ENCODE measurements around the gene CDC42EP4. TPM values are rescaled to one million over a fixed set of nuclear protein-coding genes. Genes with fewer than 3 reads are reported as not detected.

Gene CDC42EP4
- total and polyA plus RNA-seq, 2 experiments from 2014 or later = 62.4 to 82.7 TPM

DNA sequence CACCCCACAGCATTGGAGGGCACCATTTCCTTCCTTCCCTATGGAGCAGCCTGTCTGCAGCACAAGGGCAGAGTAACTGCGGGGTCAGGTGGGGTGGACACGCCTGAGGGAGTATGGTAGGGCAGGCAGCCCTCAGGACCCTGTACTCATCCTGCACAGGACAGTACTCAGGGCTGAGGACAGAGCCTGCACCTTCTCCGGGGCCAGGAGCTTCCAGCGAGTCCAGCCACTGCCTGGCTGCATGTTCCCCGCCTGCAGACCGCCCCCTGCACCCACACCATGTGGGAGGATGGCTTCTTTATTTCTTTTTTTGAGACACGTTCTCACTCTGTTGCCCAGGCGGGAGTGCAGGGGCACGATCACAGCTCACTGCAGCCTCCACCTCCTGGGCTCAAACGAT, 47.6 kb upstream of the CDC42EP4 start:
- 86% methylated on average over 10 of the region's 10 CpGs for WGBS (ENCODE audit: low lambda C conversion rate, missing lambda C conversion rate)
- H3K36me3 ChIP-seq (replicated peaks; ENCODE audit: insufficient read depth, low read depth) = no peaks in the 10 kb centered on the region
- H3K4me2 ChIP-seq = no peak overlapping the region
- no peaks in the 10 kb centered on the region for H3K9me2 ChIP-seq (replicated peaks; ENCODE audit: insufficient read depth)
- H2AFZ ChIP-seq = no peak overlapping the region
- H3K27me3 ChIP-seq = no peaks in the 10 kb centered on the region
- H3K27ac ChIP-seq = no peak overlapping the region
- H4K20me1 ChIP-seq (ENCODE audit: insufficient read depth, poor library complexity, severe bottlenecking) = no peaks in the 10 kb centered on the region
- no peak for DNase-seq (ENCODE audit: low spot score)
- TF ChIP-seq EZH2phosphoT487 (IDR thresholded peaks at IDR 0.05; ENCODE audit: low read depth, severe bottlenecking, unreplicated experiment) (no peak), CTCF (IDR thresholded peaks at IDR 0.05; ENCODE audit: poor library complexity) (no peak), EZH2 (IDR thresholded peaks at IDR 0.05; ENCODE audit: borderline replicate concordance) (no peak)
- H3K79me2 ChIP-seq = no peaks in the 10 kb centered on the region
- no peaks in the 10 kb centered on the region for H3K9me3 ChIP-seq (ENCODE audit: low read depth)
- no peak overlapping the region for H3K4me3 ChIP-seq
- H3K4me1 ChIP-seq (ENCODE audit: insufficient read depth) = peaks cover 22% of the 10 kb centered on the region

DNA sequence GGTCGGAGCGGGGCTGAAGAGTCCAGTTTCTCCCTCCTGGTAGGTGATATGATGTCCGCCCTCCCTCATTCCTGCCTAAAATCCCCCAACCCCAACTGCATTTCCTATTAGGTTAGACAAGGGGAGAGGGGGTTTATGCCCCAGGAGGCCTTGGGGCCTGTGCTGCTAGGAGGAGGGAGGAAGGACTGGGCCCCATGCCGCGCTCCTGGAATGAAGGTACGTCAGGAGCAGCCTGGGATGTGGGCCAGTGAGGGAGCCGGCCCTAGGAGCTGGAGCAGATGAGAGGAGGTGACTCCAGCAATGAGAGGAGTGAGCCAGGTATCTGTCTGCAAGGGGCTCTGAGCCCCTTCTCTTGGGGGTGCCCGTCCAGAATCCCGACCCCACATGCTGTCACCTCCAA, 46.9 kb upstream of the CDC42EP4 start:
- H3K4me2 ChIP-seq = no peak overlapping the region
- no peak overlapping the region for H2AFZ ChIP-seq
- no peaks in the 10 kb centered on the region for H3K79me2 ChIP-seq
- no peaks in the 10 kb centered on the region for H3K9me2 ChIP-seq (replicated peaks; ENCODE audit: insufficient read depth)
- no peak overlapping the region for H3K4me3 ChIP-seq
- no peaks in the 10 kb centered on the region for H3K9me3 ChIP-seq (ENCODE audit: low read depth)
- H3K4me1 ChIP-seq (ENCODE audit: insufficient read depth) = peaks cover 22% of the 10 kb centered on the region
- H4K20me1 ChIP-seq (ENCODE audit: insufficient read depth, poor library complexity, severe bottlenecking) = no peaks in the 10 kb centered on the region
- no peak for DNase-seq (ENCODE audit: low spot score)
- H3K27me3 ChIP-seq = no peaks in the 10 kb centered on the region
- H3K27ac ChIP-seq = no peak overlapping the region
- WGBS (ENCODE audit: low lambda C conversion rate, missing lambda C conversion rate) = 92% methylated on average over 9 of the region's 9 CpGs
- H3K36me3 ChIP-seq (replicated peaks; ENCODE audit: insufficient read depth, low read depth) = no peaks in the 10 kb centered on the region
- TF ChIP-seq CTCF (IDR thresholded peaks at IDR 0.05; ENCODE audit: poor library complexity) (no peak), EZH2 (IDR thresholded peaks at IDR 0.05; ENCODE audit: borderline replicate concordance) (no peak), EZH2phosphoT487 (IDR thresholded peaks at IDR 0.05; ENCODE audit: low read depth, severe bottlenecking, unreplicated experiment) (no peak)

- no peak overlapping the region for H2AFZ ChIP-seq
- H3K36me3 ChIP-seq (replicated peaks; ENCODE audit: insufficient read depth, low read depth) = no peaks in the 10 kb centered on the region
- H3K4me1 ChIP-seq (ENCODE audit: insufficient read depth) = peaks cover 22% of the 10 kb centered on the region
- H3K4me3 ChIP-seq = no peak overlapping the region
- no peaks in the 10 kb centered on the region for H3K27me3 ChIP-seq
- H3K79me2 ChIP-seq = no peaks in the 10 kb centered on the region
- H3K9me3 ChIP-seq (ENCODE audit: low read depth) = no peaks in the 10 kb centered on the region
- H3K4me2 ChIP-seq = no peak overlapping the region
- 97% methylated on average over 19 of the region's 19 CpGs for WGBS (ENCODE audit: low lambda C conversion rate, missing lambda C conversion rate)
- no peaks in the 10 kb centered on the region for H4K20me1 ChIP-seq (ENCODE audit: insufficient read depth, poor library complexity, severe bottlenecking)
- DNase-seq (ENCODE audit: low spot score) = no peak
- TF ChIP-seq EZH2 (IDR thresholded peaks at IDR 0.05; ENCODE audit: borderline replicate concordance) = no peak
- no peak for TF ChIP-seq EZH2phosphoT487 (IDR thresholded peaks at IDR 0.05; ENCODE audit: low read depth, severe bottlenecking, unreplicated experiment)
- TF ChIP-seq CTCF (IDR thresholded peaks at IDR 0.05; ENCODE audit: poor library complexity) = no peak
- no peaks in the 10 kb centered on the region for H3K9me2 ChIP-seq (replicated peaks; ENCODE audit: insufficient read depth)
- no peak overlapping the region for H3K27ac ChIP-seq
These were observed 46.2 kb upstream of the CDC42EP4 start for GRCh38 chr17:73357981-73358380.

DNA sequence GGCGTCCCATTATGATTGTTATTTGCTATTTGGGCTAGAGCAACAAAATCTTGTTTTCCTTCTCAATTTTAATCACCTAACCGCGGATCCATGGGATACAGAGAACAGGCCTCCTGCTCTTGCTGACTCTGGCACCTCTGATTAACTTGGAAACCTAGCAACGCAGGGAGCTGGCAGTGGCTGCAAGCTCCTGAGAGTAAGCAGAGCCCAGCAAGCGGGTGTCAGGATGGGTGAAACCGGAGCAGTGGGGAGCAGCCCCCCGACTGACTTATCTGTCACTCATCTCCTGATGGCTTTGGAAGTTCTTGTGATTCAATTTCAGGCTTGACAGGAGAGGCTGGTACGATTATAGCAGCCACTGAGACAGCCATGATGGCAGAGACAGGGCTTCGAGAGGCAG, 45.5 kb upstream of the CDC42EP4 start:
- H3K4me2 ChIP-seq = no peak overlapping the region
- no peak overlapping the region for H2AFZ ChIP-seq
- no peaks in the 10 kb centered on the region for H3K27me3 ChIP-seq
- H3K9me2 ChIP-seq (replicated peaks; ENCODE audit: insufficient read depth) = no peaks in the 10 kb centered on the region
- no peaks in the 10 kb centered on the region for H3K36me3 ChIP-seq (replicated peaks; ENCODE audit: insufficient read depth, low read depth)
- peaks cover 22% of the 10 kb centered on the region for H3K4me1 ChIP-seq (ENCODE audit: insufficient read depth)
- no peaks in the 10 kb centered on the region for H3K9me3 ChIP-seq (ENCODE audit: low read depth)
- H3K79me2 ChIP-seq = no peaks in the 10 kb centered on the region
- TF ChIP-seq EZH2phosphoT487 (IDR thresholded peaks at IDR 0.05; ENCODE audit: low read depth, severe bottlenecking, unreplicated experiment) (no peak), CTCF (IDR thresholded peaks at IDR 0.05; ENCODE audit: poor library complexity) (no peak), EZH2 (IDR thresholded peaks at IDR 0.05; ENCODE audit: borderline replicate concordance) (no peak)
- H3K27ac ChIP-seq = no peak overlapping the region
- H3K4me3 ChIP-seq = no peak overlapping the region
- no peak for DNase-seq (ENCODE audit: low spot score)
- H4K20me1 ChIP-seq (ENCODE audit: insufficient read depth, poor library complexity, severe bottlenecking) = no peaks in the 10 kb centered on the region
- 77% methylated on average over 9 of the region's 9 CpGs for WGBS (ENCODE audit: low lambda C conversion rate, missing lambda C conversion rate)
